HEK293T (cell line): ENCODE data around the gene GPT2.

Experiments
- BHLHE40 ChIP-seq: fragments of 450-650 bp; IDR thresholded peaks from 2 replicates; pipeline ENCODE4 v1.6.1; 2016; ENCODE audit warnings: mild to moderate bottlenecking, moderate library complexity, borderline replicate concordance
- FOXA1 ChIP-seq: fragments of 450-650 bp; IDR thresholded peaks from 2 replicates; pipeline ENCODE4 v1.6.1; 2016; ENCODE audit warnings: mild to moderate bottlenecking
- FOXK2 ChIP-seq: fragments of 450-650 bp; IDR thresholded peaks from 2 replicates; pipeline ENCODE4 v1.6.1; 2016; ENCODE audit warnings: mild to moderate bottlenecking
- FOXM1 ChIP-seq: fragments of 450-650 bp; IDR thresholded peaks from 2 replicates; pipeline ENCODE4 v1.6.1; 2017; ENCODE audit warnings: mild to moderate bottlenecking, borderline replicate concordance
- NFRKB ChIP-seq: fragments of 450-650 bp; IDR thresholded peaks from 2 replicates; pipeline ENCODE4 v1.6.1; 2016; ENCODE audit warnings: mild to moderate bottlenecking, moderate library complexity
- SP1 ChIP-seq: fragments of 450-650 bp; IDR thresholded peaks from 2 replicates; pipeline ENCODE4 v1.6.1; 2017
- SUZ12 ChIP-seq: fragments of 450-650 bp; IDR thresholded peaks from 2 replicates; pipeline ENCODE4 v1.6.1; 2016; ENCODE audit warnings: mild to moderate bottlenecking
- TARDBP ChIP-seq: fragments of 450-650 bp; IDR thresholded peaks from 2 replicates; pipeline ENCODE4 v1.6.1; 2016
- TF ChIP-seq, protein P1 (sequence below): fragments of 450-650 bp; IDR thresholded peaks from 2 replicates; pipeline ENCODE4 v1.6.1; 2016

- TF ChIP-seq NFRKB, result no peak
- TF ChIP-seq SP1, result no peak
- TF ChIP-seq, protein P1, sequence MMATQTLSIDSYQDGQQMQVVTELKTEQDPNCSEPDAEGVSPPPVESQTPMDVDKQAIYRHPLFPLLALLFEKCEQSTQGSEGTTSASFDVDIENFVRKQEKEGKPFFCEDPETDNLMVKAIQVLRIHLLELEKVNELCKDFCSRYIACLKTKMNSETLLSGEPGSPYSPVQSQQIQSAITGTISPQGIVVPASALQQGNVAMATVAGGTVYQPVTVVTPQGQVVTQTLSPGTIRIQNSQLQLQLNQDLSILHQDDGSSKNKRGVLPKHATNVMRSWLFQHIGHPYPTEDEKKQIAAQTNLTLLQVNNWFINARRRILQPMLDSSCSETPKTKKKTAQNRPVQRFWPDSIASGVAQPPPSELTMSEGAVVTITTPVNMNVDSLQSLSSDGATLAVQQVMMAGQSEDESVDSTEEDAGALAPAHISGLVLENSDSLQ, result no peak
- no peak for TF ChIP-seq FOXM1
- no peak for TF ChIP-seq TARDBP
- no peak for TF ChIP-seq BHLHE40
- TF ChIP-seq FOXA1, result no peak
- TF ChIP-seq SUZ12, result no peak
- no peak for TF ChIP-seq FOXK2
These were observed 34.2 kb downstream of the GPT2 start for GRCh38 chr16:46918400-46918799.
